H1 (cell line): ENCODE measurements around the gene CHCHD3. TPM values are rescaled to one million over a fixed set of nuclear protein-coding genes. Genes with fewer than 3 reads are reported as not detected.

Experiments
- CTCF ChIA-PET: fragments of 300-600 bp; sonication (Branson Sonifier 250); formaldehyde crosslinking; loops from one replicate; lab custom pipeline; 2021; ENCODE audit not compliant: partially characterized antibody; lab: Charles Lee
- POLR2A ChIA-PET: fragments of 300-600 bp; sonication (Branson Sonifier 250); formaldehyde crosslinking; loops from one replicate; lab custom pipeline; 2021; ENCODE audit warnings: inconsistent platforms; ENCODE audit not compliant: partially characterized antibody; lab: Charles Lee
- DNase-seq, 2 experiments: peaks; one replicate each; pipeline versions ENCODE4 v3.0.0 to v3.0.0-alpha.2; 2010 to 2022; ENCODE audit warnings: low spot score in 2 of 2, low read depth in 1 of 2, mixed read lengths in 1 of 2
- FAIRE-seq: peaks from 2 replicates; lab custom pipeline; 2011; peaks lifted over from hg19 to GRCh38; lab: Jason Lieb, UNC
- H2AFZ ChIP-seq: 2 replicates; pipeline ENCODE4 v1.8.1; 2012; ENCODE audit warnings: low read length, inconsistent platforms
- H2AK5ac ChIP-seq: 2 replicates; pipeline ENCODE4 v1.6.1; 2013; ENCODE audit warnings: low read depth, low read length
- H2BK120ac ChIP-seq: replicated peaks from 2 replicates; pipeline ENCODE3; 2013; ENCODE audit warnings: low read depth, low read length, inconsistent platforms
- H2BK12ac ChIP-seq: 2 replicates; pipeline ENCODE4 v1.6.1; 2013; ENCODE audit warnings: low read depth, low read length
- H2BK15ac ChIP-seq: 2 replicates; pipeline ENCODE4 v1.6.1; 2013; ENCODE audit warnings: low read length
- H2BK20ac ChIP-seq: 2 replicates; pipeline ENCODE4 v1.6.1; 2013; ENCODE audit warnings: low read length
- H2BK5ac ChIP-seq: 2 replicates; pipeline ENCODE4 v1.6.1; 2013; ENCODE audit warnings: low read depth, low read length
- H3K14ac ChIP-seq: 2 replicates; pipeline ENCODE4 v1.6.1; 2013; ENCODE audit warnings: inconsistent platforms; ENCODE audit not compliant: insufficient read length
- H3K18ac ChIP-seq: 2 replicates; pipeline ENCODE4 v1.6.1; 2013; ENCODE audit warnings: low read length; ENCODE audit errors: extremely low read depth
- H3K23ac ChIP-seq: 2 replicates; pipeline ENCODE4 v1.6.1; 2013; ENCODE audit warnings: inconsistent platforms; ENCODE audit not compliant: insufficient read length
- H3K23me2 ChIP-seq: 2 replicates; pipeline ENCODE4 v1.6.1; 2013; ENCODE audit warnings: low read depth, low read length
- H3K27ac ChIP-seq: 2 replicates; pipeline ENCODE4 v1.6.1; 2011; ENCODE audit warnings: low read depth, low read length, inconsistent platforms
- H3K27me3 ChIP-seq, 4 experiments: replicated peaks in 1 of 4; 1 replicate in 1 of 4; 2 replicates in 3 of 4; pipeline versions ENCODE4 v1.6.1 to v1.8.1; 2011 to 2013; ENCODE audit warnings: low read length in 3 of 4, mild to moderate bottlenecking in 3 of 4, inconsistent platforms in 2 of 4, mixed read lengths in 2 of 4, moderate library complexity in 1 of 4; ENCODE audit not compliant: control insufficient read depth in 3 of 4, insufficient read depth in 3 of 4; ENCODE audit errors: extremely low read depth in 1 of 4
- H3K36me3 ChIP-seq, 4 experiments: 2 replicates each; pipeline versions ENCODE4 v1.6.1 to v1.8.1; 2011 to 2013; ENCODE audit warnings: mild to moderate bottlenecking in 4 of 4, low read length in 3 of 4, moderate library complexity in 2 of 4, control low read depth in 1 of 4, inconsistent platforms in 1 of 4; ENCODE audit not compliant: insufficient read depth in 4 of 4, control insufficient read depth in 2 of 4
- H3K4ac ChIP-seq: replicated peaks from 2 replicates; pipeline ENCODE3; 2013; ENCODE audit warnings: low read length, low read depth, mixed read lengths, inconsistent platforms; ENCODE audit not compliant: insufficient read length
- H3K4me1 ChIP-seq, 4 experiments: replicated peaks in 1 of 4; 1 replicate in 1 of 4; 2 replicates in 3 of 4; pipeline versions ENCODE4 v1.6.1 to v1.8.1; 2011 to 2013; ENCODE audit warnings: low read length in 3 of 4, inconsistent platforms in 2 of 4, mixed read lengths in 1 of 4; ENCODE audit not compliant: insufficient read depth in 4 of 4, control insufficient read depth in 3 of 4
- H3K4me2 ChIP-seq, 2 experiments: 2 replicates each; pipeline versions ENCODE4 v1.6.1 to v1.8.1; 2011 to 2013; ENCODE audit warnings: low read depth in 2 of 2, low read length in 2 of 2, control low read depth in 1 of 2, inconsistent platforms in 1 of 2, mild to moderate bottlenecking in 1 of 2; ENCODE audit not compliant: insufficient read depth in 1 of 2
- H3K4me3 ChIP-seq, 4 experiments: fragments of 200-600, 300-600 bp in 1 of 4; sonication (generic), shearing (Covaris generic), sonication (Bioruptor Twin) in 1 of 4; 2 replicates each; pipeline versions ENCODE4 v1.5.1 to v1.8.1; 2011 to 2016; ENCODE audit warnings: low read length in 4 of 4, low read depth in 3 of 4, control low read depth in 2 of 4, inconsistent platforms in 2 of 4, mild to moderate bottlenecking in 2 of 4, mixed read lengths in 1 of 4, moderate library complexity in 1 of 4; ENCODE audit not compliant: insufficient read depth in 2 of 4; ENCODE audit errors: extremely low read depth in 1 of 4
- H3K56ac ChIP-seq: replicated peaks from 2 replicates; pipeline ENCODE3; 2013; ENCODE audit warnings: low read depth, mild to moderate bottlenecking, mixed read lengths, low read length, inconsistent platforms; ENCODE audit not compliant: insufficient read length
- H3K79me1 ChIP-seq: 2 replicates; pipeline ENCODE4 v1.6.1; 2013; ENCODE audit warnings: low read depth, low read length, control low read depth
- H3K79me2 ChIP-seq, 2 experiments: 2 replicates each; pipeline versions ENCODE4 v1.6.1 to v1.8.1; 2012 to 2013; ENCODE audit warnings: low read length in 2 of 2, mild to moderate bottlenecking in 2 of 2, inconsistent platforms in 1 of 2; ENCODE audit not compliant: insufficient read depth in 2 of 2, control insufficient read depth in 1 of 2
- H3K9ac ChIP-seq, 4 experiments: replicated peaks in 1 of 4; 1 replicate in 1 of 4; 2 replicates in 3 of 4; pipeline versions ENCODE4 v1.6.1 to v1.8.1; 2011 to 2013; ENCODE audit warnings: low read depth in 3 of 4, low read length in 3 of 4, control low read depth in 2 of 4, mild to moderate bottlenecking in 2 of 4, moderate library complexity in 2 of 4, inconsistent platforms in 1 of 4; ENCODE audit errors: extremely low read depth in 1 of 4
- H3K9me3 ChIP-seq, 2 experiments: 2 replicates each; pipeline versions ENCODE4 v1.6.1 to v1.8.1; 2012 to 2013; ENCODE audit warnings: mild to moderate bottlenecking in 2 of 2, moderate library complexity in 2 of 2, control low read depth in 1 of 2, inconsistent platforms in 1 of 2, low read depth in 1 of 2, low read length in 1 of 2, mixed read lengths in 1 of 2; ENCODE audit not compliant: insufficient read depth in 2 of 2
- H4K20me1 ChIP-seq, 2 experiments: replicated peaks in 1 of 2; 2 replicates each; pipeline versions ENCODE3 to v1.8.1; 2011 to 2013; ENCODE audit warnings: inconsistent platforms in 2 of 2, low read length in 2 of 2, mild to moderate bottlenecking in 1 of 2; ENCODE audit not compliant: insufficient read depth in 2 of 2, control insufficient read depth in 1 of 2
- H4K5ac ChIP-seq: 2 replicates; pipeline ENCODE4 v1.6.1; 2013; ENCODE audit warnings: low read length, low read depth, mixed read lengths, inconsistent platforms; ENCODE audit not compliant: insufficient read length
- H4K8ac ChIP-seq: 2 replicates; pipeline ENCODE4 v1.8.0; 2013; ENCODE audit warnings: mild to moderate bottlenecking, moderate library complexity, low read length, inconsistent platforms; ENCODE audit not compliant: insufficient read depth; ENCODE audit errors: extremely low read depth
- H4K91ac ChIP-seq: replicated peaks from 2 replicates; pipeline ENCODE3; 2013; ENCODE audit warnings: low read length, mixed read lengths, inconsistent platforms; ENCODE audit not compliant: insufficient read length
- CEBPB ChIP-seq: IDR thresholded peaks from 2 replicates; pipeline ENCODE4 v1.6.1; 2012; ENCODE audit warnings: low read depth, low read length
- CTBP2 ChIP-seq: IDR thresholded peaks from 2 replicates; pipeline ENCODE4 v1.7.0; 2011; ENCODE audit warnings: borderline replicate concordance, mild to moderate bottlenecking, moderate library complexity, mixed read lengths, low read length; ENCODE audit not compliant: insufficient read depth, insufficient read length
- EGR1 ChIP-seq: IDR thresholded peaks from 2 replicates; pipeline ENCODE4 v1.6.1; 2011; ENCODE audit warnings: low read depth, low read length, borderline replicate concordance
- KDM5A ChIP-seq: fragments of 200-600 bp; IDR thresholded peaks from 2 replicates; pipeline ENCODE4 v1.7.1; 2012; ENCODE audit warnings: mild to moderate bottlenecking, low read length, inconsistent platforms, mixed read lengths
- MAFK ChIP-seq: IDR thresholded peaks from 2 replicates; pipeline ENCODE4 v1.6.1; 2012; ENCODE audit warnings: low read depth, mild to moderate bottlenecking, improper control_type of control experiment, low read length
- POLR2A ChIP-seq, 2 experiments: IDR thresholded peaks; 1 replicate in 1 of 2; 2 replicates in 1 of 2; pipeline ENCODE4 v1.6.1; 2011; ENCODE audit warnings: low read depth in 2 of 2, low read length in 2 of 2, mild to moderate bottlenecking in 2 of 2; ENCODE audit errors: control extremely low read depth in 1 of 2
- POU5F1 ChIP-seq: IDR thresholded peaks from 2 replicates; pipeline ENCODE4 v1.6.1; 2011; ENCODE audit warnings: low read depth, mild to moderate bottlenecking, low read length, moderate library complexity
- SIX5 ChIP-seq: IDR thresholded peaks from 2 replicates; pipeline ENCODE4 v1.6.1; 2011; ENCODE audit warnings: mild to moderate bottlenecking, low read depth, low read length
- TCF12 ChIP-seq: IDR thresholded peaks from 2 replicates; pipeline ENCODE4 v1.6.1; 2011; ENCODE audit warnings: low read depth, mild to moderate bottlenecking, low read length
- TEAD4 ChIP-seq: IDR thresholded peaks from 2 replicates; pipeline ENCODE4 v1.6.1; 2012; ENCODE audit warnings: low read depth, low read length, inconsistent platforms, mixed read lengths
- WGBS, 2 experiments: shearing (Covaris generic) in 1 of 2; methylation state at CpG; one replicate each; pipeline versions ENCODE4 v1.1.6 to v1.1.7; 2013 to 2015; ENCODE audit warnings: low lambda C conversion rate in 2 of 2, mixed read lengths in 2 of 2, inconsistent platforms in 1 of 2, low coverage in 1 of 2, missing lambda C conversion rate in 1 of 2; ENCODE audit not compliant: insufficient replicate concordance in 2 of 2, insufficient coverage in 1 of 2, insufficient read length in 1 of 2; ENCODE audit errors: extremely low coverage in 1 of 2, missing lambda C conversion rate in 1 of 2; 5-methylcytosine and 5-hydroxymethylcytosine counted together
- polyA plus RNA-seq, 7 experiments: library from polyadenylated mRNA; depleted of rRNA in 3 of 7; stranded (reverse) in 5 of 7; unstranded in 2 of 7; fragments of >200 nt in 5 of 7; fragments of 200-250 nt in 2 of 7; gene quantifications; 1 replicate in 5 of 7; 2 replicates in 1 of 7; 4 replicates in 1 of 7; pipeline versions ENCODE4 v1.2.1 to v1.2.3, GENCODE V29; 2011 to 2013; ENCODE audit warnings: missing spikeins in 2 of 7, mixed read lengths in 2 of 7
- total RNA-seq: library from RNA; stranded (reverse); fragmentation: NEBNext Ultra II Directional; extraction: Animal tissue kit (Norgen Biotek cat#: 25700); gene quantifications from 2 replicates; pipeline ENCODE4 v1.2.1, GENCODE V29; 2021

Gene CHCHD3
- total and polyA plus RNA-seq, 2 of the 8 experiments (the other 6 are each of a cell fraction or from before 2014, with no cell fraction given) = 42.9 to 137 TPM

DNA sequence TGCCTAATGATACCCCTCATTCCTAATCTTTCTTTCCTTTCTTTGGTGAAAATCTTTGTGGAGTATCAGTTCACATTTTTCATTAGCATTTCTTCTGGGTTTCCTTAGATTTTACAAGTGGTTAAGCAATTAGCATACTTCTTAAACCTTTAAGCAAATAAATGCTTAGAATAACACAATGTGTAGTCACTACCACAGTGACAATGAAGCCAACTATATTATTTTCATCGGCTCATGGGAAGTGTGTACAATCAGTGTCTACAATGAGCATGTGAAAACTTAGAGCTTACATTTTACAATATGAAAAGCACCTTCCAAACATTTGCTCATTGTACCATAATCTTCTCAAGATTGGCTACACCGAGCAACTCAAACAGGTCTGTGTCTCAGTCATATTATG is 329.5 kb downstream of the CHCHD3 start:
- no peak overlapping the region for H2AFZ ChIP-seq
- no peaks in the 10 kb centered on the region for H3K79me1 ChIP-seq
- 91% methylated on average over 2 of the region's 2 CpGs; no CpG with 5 or more reads in 1 of the 2 experiments for WGBS, 2 experiments
- no peaks in the 10 kb centered on the region for H3K9me3 ChIP-seq
- H4K20me1 ChIP-seq = no peaks in the 10 kb centered on the region
- no peak for DNase-seq
- H3K27ac ChIP-seq = no peak overlapping the region
- no peak overlapping the region for H3K9ac ChIP-seq
- H3K23me2 ChIP-seq = no peaks in the 10 kb centered on the region
- peaks cover 2 to 5% (median 4%) of the 10 kb centered on the region in 4 experiments; a peak in 6 of 7 replicates for H3K4me1 ChIP-seq
- H3K14ac ChIP-seq = no peak overlapping the region
- H3K79me2 ChIP-seq = no peaks in the 10 kb centered on the region
- no peak overlapping the region for H4K91ac ChIP-seq
- no peak overlapping the region for H2BK15ac ChIP-seq
- no peak overlapping the region for H4K5ac ChIP-seq
- no peak overlapping the region for H2BK12ac ChIP-seq
- TF ChIP-seq CEBPB (no peak), SIX5 (no peak), CTBP2 (no peak), POLR2A (IDR thresholded peaks at IDR 0.05; ENCODE audit: control extremely low read depth in 1 of 2, low read depth in 2 of 2, low read length in 2 of 2) (no peak), MAFK (no peak), KDM5A (no peak), TEAD4 (no peak), TCF12 (no peak), EGR1 (no peak), POU5F1 (no peak)
- TF ChIP-seq, all 59 proteins: peak for 0
- Histone ChIP-seq H3K56ac (no peak overlapping the region), H3K4me2 (no peak overlapping the region), H4K8ac (no peak overlapping the region), H3K18ac (no peak overlapping the region), H2BK120ac (no peak overlapping the region), H2BK20ac (no peak overlapping the region), H3K4ac (no peak overlapping the region), H3K36me3 (no peaks in the 10 kb centered on the region), H2AK5ac (no peak overlapping the region), H3K23ac (no peak overlapping the region), H3K27me3 (no peaks in the 10 kb centered on the region), H3K4me3 (no peak overlapping the region), H2BK5ac (no peak overlapping the region)
- ChIA-PET POLR2A (no interaction called here), CTCF (interaction anchor here (0.5 to 1.2 kb wide), 3 partner anchors 13 to 434 kb away, joined by 3 to 5 read pairs (median 3); no protein-coding TSS in a partner anchor)
- no peak for FAIRE-seq
